GM12891 (cell line): ENCODE data around the gene FBN1.

Experiments
- POLR2A ChIP-seq: IDR thresholded peaks from 2 replicates; pipeline ENCODE4 v1.6.1; 2011; ENCODE audit warnings: low read depth, low read length, control low read depth
- SPI1 ChIP-seq: IDR thresholded peaks from 2 replicates; pipeline ENCODE4 v1.6.1; 2011; ENCODE audit warnings: low read depth, low read length, control low read depth
- TAF1 ChIP-seq: IDR thresholded peaks from 2 replicates; pipeline ENCODE4 v1.6.1; 2011; ENCODE audit warnings: low read depth, low read length, control low read depth

DNA sequence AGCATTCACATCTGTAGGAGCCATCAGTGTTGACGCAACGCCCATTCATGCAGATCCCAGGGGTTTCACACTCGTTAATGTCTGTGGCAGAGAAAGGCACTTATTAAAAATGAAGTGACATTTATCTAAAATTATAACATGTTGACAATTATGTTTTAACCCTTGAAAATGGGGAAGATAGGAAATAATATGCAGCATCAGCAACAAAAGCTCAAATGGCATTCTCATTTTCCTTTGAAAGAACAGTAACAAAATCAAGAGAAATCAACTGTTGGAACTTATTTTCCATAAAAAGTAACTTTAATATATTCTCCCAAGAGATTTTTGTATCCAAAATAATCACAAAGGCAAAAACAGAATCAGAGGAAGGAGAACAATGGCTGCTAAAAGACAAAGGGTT lies 140.4 kb downstream of the FBN1 start:
- TF ChIP-seq POLR2A (no peak), TAF1 (no peak), SPI1 (no peak)
